Cardiac fibroblast (primary cell): ENCODE measurements around the gene SLAMF6.

Experiments
- DNase-seq, 2 donors: peaks; one replicate each; pipeline versions ENCODE4 v3.0.0 to v3.0.0-alpha.2; 2010; ENCODE audit warnings: low read depth in 2 of 2
- H3K4me3 ChIP-seq, 2 donors: replicated peaks in 1 of 2; 1 replicate in 1 of 2; 2 replicates in 1 of 2; pipeline ENCODE4 v1.5.1; 2011; ENCODE audit warnings: low read depth in 2 of 2, low read length in 2 of 2, mild to moderate bottlenecking in 2 of 2, moderate library complexity in 1 of 2
- TF ChIP-seq, protein P1 (sequence below): IDR thresholded peaks from one replicate; pipeline ENCODE4 v1.5.1; 2011; ENCODE audit warnings: low read depth, mild to moderate bottlenecking, low read length, inconsistent platforms

SLAMF6 gene

DNA sequence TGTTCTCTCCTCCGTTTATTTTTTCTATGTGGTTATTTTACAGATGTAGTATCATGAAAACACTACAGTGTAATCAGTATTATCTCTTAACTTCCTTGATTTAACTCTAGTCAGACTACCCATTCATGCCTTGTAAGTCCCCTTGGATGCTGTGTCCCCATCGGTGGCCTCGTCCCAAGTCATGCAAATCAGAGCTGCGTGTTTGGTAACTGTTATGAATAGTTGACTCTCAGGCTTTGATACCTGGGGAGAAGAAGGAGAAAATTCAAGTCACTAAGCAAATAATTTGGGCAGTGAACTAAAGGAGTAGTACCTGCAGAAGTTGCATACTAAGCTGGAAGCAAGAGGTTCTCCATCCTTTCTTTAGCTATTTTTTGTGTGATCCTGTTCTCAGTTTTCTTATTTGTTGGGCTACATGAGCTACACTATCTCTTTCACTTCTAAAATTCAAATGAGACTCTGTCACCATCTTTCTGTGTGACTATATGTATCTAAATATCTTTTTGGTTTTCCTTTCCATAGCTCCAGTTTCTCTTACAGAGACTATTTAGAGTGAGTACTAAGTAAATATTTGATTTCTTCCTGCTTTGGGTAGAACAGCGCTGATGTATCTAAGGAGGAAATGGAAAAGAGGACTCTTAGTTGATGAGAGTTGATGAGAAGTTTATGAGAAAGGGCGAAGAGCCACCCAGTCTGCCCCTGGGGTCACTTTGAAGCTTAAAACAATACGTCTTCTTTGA is 71.8 kb downstream of the SLAMF6 start:
- no peak for DNase-seq
- H3K4me3 ChIP-seq: no peak overlapping the region

DNA sequence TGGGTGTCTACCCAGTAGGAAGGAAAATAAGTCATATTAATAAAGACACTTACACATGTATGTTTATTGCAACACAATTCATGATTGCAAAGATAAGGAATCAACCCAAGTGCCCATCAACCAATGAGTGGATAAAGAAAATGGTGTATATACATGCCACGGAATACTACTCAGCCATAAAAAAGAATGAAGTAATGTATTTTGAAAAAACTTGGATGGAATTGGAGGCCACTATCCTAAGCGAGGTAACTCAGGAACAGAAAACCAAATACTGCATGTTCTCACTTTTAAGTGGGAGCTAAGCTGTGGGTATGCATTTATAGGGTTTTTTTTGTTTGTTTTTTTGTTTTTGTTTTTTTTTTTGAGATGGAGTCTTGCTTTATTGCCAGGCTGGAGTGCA is 73.6 kb downstream of the SLAMF6 start:
- H3K4me3 ChIP-seq: no peak overlapping the region
- no peak for DNase-seq
- TF ChIP-seq, protein P1, sequence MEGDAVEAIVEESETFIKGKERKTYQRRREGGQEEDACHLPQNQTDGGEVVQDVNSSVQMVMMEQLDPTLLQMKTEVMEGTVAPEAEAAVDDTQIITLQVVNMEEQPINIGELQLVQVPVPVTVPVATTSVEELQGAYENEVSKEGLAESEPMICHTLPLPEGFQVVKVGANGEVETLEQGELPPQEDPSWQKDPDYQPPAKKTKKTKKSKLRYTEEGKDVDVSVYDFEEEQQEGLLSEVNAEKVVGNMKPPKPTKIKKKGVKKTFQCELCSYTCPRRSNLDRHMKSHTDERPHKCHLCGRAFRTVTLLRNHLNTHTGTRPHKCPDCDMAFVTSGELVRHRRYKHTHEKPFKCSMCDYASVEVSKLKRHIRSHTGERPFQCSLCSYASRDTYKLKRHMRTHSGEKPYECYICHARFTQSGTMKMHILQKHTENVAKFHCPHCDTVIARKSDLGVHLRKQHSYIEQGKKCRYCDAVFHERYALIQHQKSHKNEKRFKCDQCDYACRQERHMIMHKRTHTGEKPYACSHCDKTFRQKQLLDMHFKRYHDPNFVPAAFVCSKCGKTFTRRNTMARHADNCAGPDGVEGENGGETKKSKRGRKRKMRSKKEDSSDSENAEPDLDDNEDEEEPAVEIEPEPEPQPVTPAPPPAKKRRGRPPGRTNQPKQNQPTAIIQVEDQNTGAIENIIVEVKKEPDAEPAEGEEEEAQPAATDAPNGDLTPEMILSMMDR: no peak

More for the DNA sequence above, 71.8 kb downstream of the SLAMF6 start:
- TF ChIP-seq, protein P1: no peak

DNA sequence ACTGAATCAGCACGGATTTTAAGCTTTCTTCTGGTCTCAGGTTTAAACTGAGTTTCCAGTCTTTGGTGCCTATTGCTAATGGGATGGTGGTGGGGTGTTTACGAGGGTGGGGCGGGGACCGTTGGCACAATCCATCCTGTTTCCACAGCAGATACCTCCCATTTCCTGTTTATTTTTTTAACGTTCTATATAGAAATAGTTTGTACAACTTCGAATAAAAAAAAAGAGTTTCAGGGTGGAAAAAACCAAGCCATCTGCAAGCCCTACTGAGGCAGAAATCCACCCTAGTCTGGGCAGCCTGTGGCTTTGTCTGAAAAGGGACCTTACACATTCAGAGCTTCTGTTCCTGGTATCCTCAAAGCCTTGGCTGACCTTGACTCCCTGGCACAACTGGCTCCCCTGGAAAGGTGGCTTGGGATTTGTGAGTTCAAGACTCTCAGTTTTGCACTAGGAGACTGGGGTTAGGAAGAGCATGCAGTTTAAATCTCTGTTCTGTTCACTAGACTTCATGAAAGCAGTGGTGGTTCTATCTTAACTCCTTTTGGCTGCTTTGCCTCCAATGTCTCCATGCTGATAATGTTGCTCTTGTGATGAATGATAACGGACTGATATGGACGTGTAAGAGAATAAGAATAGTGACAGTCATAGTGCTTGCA is 76.0 kb downstream of the SLAMF6 start:
- TF ChIP-seq, protein P1: no peak
- no peak overlapping the region for H3K4me3 ChIP-seq

DNA sequence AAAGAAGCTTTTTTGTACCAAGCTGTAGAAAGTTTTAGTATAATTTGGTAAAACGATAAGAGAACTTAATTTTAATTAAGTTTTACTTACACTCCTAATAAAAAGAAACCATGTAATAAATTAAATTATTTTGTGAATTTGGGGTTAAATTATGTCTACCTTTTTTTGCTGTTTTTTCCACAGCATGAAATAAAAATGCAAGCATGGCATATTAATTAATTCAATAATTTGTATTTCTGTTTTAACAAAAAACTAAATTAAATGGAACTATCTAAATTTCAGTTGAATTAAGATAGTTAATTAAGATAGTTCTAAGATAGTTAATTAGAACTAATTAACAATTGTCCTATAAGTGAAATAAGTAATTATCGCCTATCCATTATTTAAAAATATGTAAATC is 83.3 kb downstream of the SLAMF6 start:
- TF ChIP-seq, protein P1: no peak
- no peak for DNase-seq
- no peak overlapping the region for H3K4me3 ChIP-seq

More for the DNA sequence above, 76.0 kb downstream of the SLAMF6 start:
- DNase-seq: no peak

DNA sequence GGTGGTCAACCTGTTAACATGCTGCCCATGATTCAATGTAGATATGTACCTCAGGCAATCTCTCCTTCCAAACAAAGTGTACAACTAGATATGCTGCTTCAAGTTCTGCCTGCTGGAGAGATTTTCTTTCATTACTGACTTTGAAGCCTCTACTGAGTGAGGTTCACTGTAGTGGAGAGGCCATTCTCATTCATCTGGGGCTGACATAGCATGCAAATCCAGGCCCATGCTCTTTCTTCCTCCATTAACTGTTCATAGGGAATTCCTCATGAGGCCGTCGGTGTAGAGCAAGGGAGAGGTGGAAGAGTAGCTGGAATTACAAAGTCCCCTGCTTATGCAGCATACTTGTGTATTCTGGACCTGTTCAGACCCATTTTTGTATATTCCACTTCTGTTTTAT is 84.1 kb downstream of the SLAMF6 start:
- H3K4me3 ChIP-seq: no peak overlapping the region
- DNase-seq: no peak
- TF ChIP-seq, protein P1: no peak

DNA sequence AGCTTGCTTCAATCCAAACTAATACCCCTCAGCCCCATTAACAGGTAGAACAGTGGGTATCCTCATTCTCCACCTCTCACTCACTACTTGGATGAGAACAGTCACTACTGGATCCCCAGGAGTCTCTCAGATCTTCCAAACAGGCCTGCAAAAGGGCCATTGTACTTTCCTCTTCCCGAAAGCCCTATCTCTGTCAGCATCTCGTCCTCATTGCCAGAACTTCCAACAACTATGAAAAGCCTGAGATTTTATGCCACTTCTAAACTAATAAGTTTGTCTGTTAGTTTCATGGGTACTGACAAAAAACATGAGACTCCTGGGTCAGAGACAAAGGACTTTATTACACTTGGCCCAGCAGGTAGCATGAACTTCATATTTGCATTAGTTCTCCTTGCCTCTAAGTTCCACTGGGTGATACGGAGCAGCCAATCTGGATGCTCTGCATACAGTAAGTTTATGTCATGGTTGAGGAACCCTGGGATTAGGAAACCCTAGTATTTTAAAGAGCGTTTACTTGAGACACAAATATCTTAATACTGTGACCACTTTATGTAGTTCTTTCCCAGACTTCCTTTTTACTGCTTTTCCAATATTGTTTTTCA is 84.6 kb downstream of the SLAMF6 start:
- no peak overlapping the region for H3K4me3 ChIP-seq
- TF ChIP-seq, protein P1: no peak
- no peak for DNase-seq
